NCI-H345 treated with DMSO at 0.1 percent for 48 hours (cell line): ENCODE measurements around the gene SGCA.

Source experiments
- DNase-seq: peaks from one replicate; lab custom pipeline; 2025; ENCODE audit not compliant: unreplicated experiment; lab: John Stamatoyannopoulos, UW

Gene SGCA

GRCh38 chr17:50165867-50166517, at the start of gene SGCA:
TSS of gene SGCA (plus strand) at chr17:50166005. CDS start at chr17:50166041, 36 bp downstream.
- DNase-seq: no peak

- DNase-seq: no peak
These were observed 48.4 kb upstream of the SGCA start for GRCh38 chr17:50117202-50118051.

- DNase-seq: no peak
These were observed 47.6 kb upstream of the SGCA start for GRCh38 chr17:50118076-50118827.

GRCh38 chr17:50118828-50119218, 47.0 kb upstream of the SGCA start:
- DNase-seq: no peak

- no peak for DNase-seq
These were observed 45.1 kb upstream of the SGCA start for GRCh38 chr17:50120475-50121253.

GRCh38 chr17:50122945-50123344, 42.9 kb upstream of the SGCA start:
- no peak for DNase-seq

GRCh38 chr17:50123649-50124349, 42.0 kb upstream of the SGCA start:
- DNase-seq: peak; percentile 14

- no peak for DNase-seq
These were observed 40.3 kb upstream of the SGCA start for GRCh38 chr17:50125420-50125997.

GRCh38 chr17:50127697-50128361, 38.0 kb upstream of the SGCA start:
- no peak for DNase-seq

- DNase-seq: no peak
These were observed 37.1 kb upstream of the SGCA start for GRCh38 chr17:50128441-50129352.

- no peak for DNase-seq
These were observed 36.5 kb upstream of the SGCA start for GRCh38 chr17:50129353-50129727.

GRCh38 chr17:50129728-50130558, 35.9 kb upstream of the SGCA start, which contains the start of gene SAMD14:
TSS of gene SAMD14 (minus strand) at chr17:50130160. CDS start at chr17:50124959, 5,201 bp downstream.
- no peak for DNase-seq

- DNase-seq: peak; percentile 30
These were observed 35.1 kb upstream of the SGCA start for GRCh38 chr17:50130559-50131305.

GRCh38 chr17:50132104-50132794, 33.6 kb upstream of the SGCA start:
- DNase-seq: no peak

- no peak for DNase-seq
These were observed 32.6 kb upstream of the SGCA start for GRCh38 chr17:50133028-50133768.

- DNase-seq: no peak
These were observed 32.1 kb upstream of the SGCA start for GRCh38 chr17:50133769-50134099.
